ENCODE results near the gene BTBD9.

The BTBD9 gene

GRCh38 chr6:38159596-38159995, 480.1 kb downstream of the BTBD9 start:
- no peak overlapping the region for H2AK5ac ChIP-seq (ENCODE audit: low read length)
- H3K9ac ChIP-seq (ENCODE audit: low read length): no peak overlapping the region
- no peak overlapping the region for H2BK5ac ChIP-seq (ENCODE audit: low read length)
- no peak overlapping the region for H3K4me3 ChIP-seq (ENCODE audit: low read length)
- H3K79me2 ChIP-seq (ENCODE audit: control insufficient read depth, insufficient read depth, low read length): no peaks in the 10 kb centered on the region
- H3K27me3 ChIP-seq (ENCODE audit: insufficient read depth, low read length, poor library complexity): no peaks in the 10 kb centered on the region
- H3K27ac ChIP-seq (ENCODE audit: low read depth, low read length): no peak overlapping the region
- H4K8ac ChIP-seq (ENCODE audit: low read depth, low read length): no peak overlapping the region
- H3K18ac ChIP-seq (ENCODE audit: low read length): no peak overlapping the region
- DNase-seq: no peak
- no CpG with 5 or more reads among the region's 8 CpGs for WGBS (ENCODE audit: extremely low coverage, insufficient coverage, low lambda C conversion rate)
- H3K4me1 ChIP-seq (ENCODE audit: control insufficient read depth, low read depth, low read length): no peaks in the 10 kb centered on the region
- H3K4me2 ChIP-seq (ENCODE audit: low read length): no peak overlapping the region
- H3K4ac ChIP-seq (ENCODE audit: low read depth, low read length): no peak overlapping the region
- H3K79me1 ChIP-seq (ENCODE audit: low read length): no peaks in the 10 kb centered on the region
- H3K56ac ChIP-seq (ENCODE audit: low read length): no peak overlapping the region
- no peak overlapping the region for H4K5ac ChIP-seq (ENCODE audit: low read length)
- H3K23ac ChIP-seq (ENCODE audit: low read length): no peak overlapping the region
- no peak overlapping the region for H2BK15ac ChIP-seq (replicated peaks; ENCODE audit: low read depth)
- no peak overlapping the region for H2BK120ac ChIP-seq (ENCODE audit: low read depth, low read length)
- H3K36me3 ChIP-seq (ENCODE audit: control insufficient read depth, insufficient read depth, low read length): no peaks in the 10 kb centered on the region

- no peak overlapping the region for H3K56ac ChIP-seq (ENCODE audit: low read length)
- no peak overlapping the region for H2AK5ac ChIP-seq (ENCODE audit: low read length)
- no peak overlapping the region for H3K4me2 ChIP-seq (ENCODE audit: low read length)
- no peak overlapping the region for H4K8ac ChIP-seq (ENCODE audit: low read depth, low read length)
- no peak overlapping the region for H3K27ac ChIP-seq (ENCODE audit: low read depth, low read length)
- no peak overlapping the region for H2BK15ac ChIP-seq (replicated peaks; ENCODE audit: low read depth)
- H3K9ac ChIP-seq (ENCODE audit: low read length): no peak overlapping the region
- H2BK120ac ChIP-seq (ENCODE audit: low read depth, low read length): no peak overlapping the region
- no peak overlapping the region for H3K4me3 ChIP-seq (ENCODE audit: low read length)
- H3K4me1 ChIP-seq (ENCODE audit: control insufficient read depth, low read depth, low read length): no peaks in the 10 kb centered on the region
- no peak overlapping the region for H3K18ac ChIP-seq (ENCODE audit: low read length)
- no peaks in the 10 kb centered on the region for H3K27me3 ChIP-seq (ENCODE audit: insufficient read depth, low read length, poor library complexity)
- H3K79me2 ChIP-seq (ENCODE audit: control insufficient read depth, insufficient read depth, low read length): no peaks in the 10 kb centered on the region
- no peak overlapping the region for H3K4ac ChIP-seq (ENCODE audit: low read depth, low read length)
- H3K36me3 ChIP-seq (ENCODE audit: control insufficient read depth, insufficient read depth, low read length): no peaks in the 10 kb centered on the region
- H3K23ac ChIP-seq (ENCODE audit: low read length): no peak overlapping the region
- no peaks in the 10 kb centered on the region for H3K79me1 ChIP-seq (ENCODE audit: low read length)
- no CpG with 5 or more reads among the region's 14 CpGs for WGBS (ENCODE audit: extremely low coverage, insufficient coverage, low lambda C conversion rate)
- no peak overlapping the region for H2BK5ac ChIP-seq (ENCODE audit: low read length)
- H4K5ac ChIP-seq (ENCODE audit: low read length): no peak overlapping the region
- DNase-seq: no peak
Observed at GRCh38 chr6:38158762-38159350, 480.9 kb downstream of the BTBD9 start.

GRCh38 chr6:38157905-38158304, 481.8 kb downstream of the BTBD9 start:
- H3K27ac ChIP-seq (ENCODE audit: low read depth, low read length): no peak overlapping the region
- H3K56ac ChIP-seq (ENCODE audit: low read length): no peak overlapping the region
- no peak overlapping the region for H2BK120ac ChIP-seq (ENCODE audit: low read depth, low read length)
- DNase-seq: no peak
- H2AK5ac ChIP-seq (ENCODE audit: low read length): no peak overlapping the region
- H3K36me3 ChIP-seq (ENCODE audit: control insufficient read depth, insufficient read depth, low read length): no peaks in the 10 kb centered on the region
- H3K27me3 ChIP-seq (ENCODE audit: insufficient read depth, low read length, poor library complexity): no peaks in the 10 kb centered on the region
- H3K79me2 ChIP-seq (ENCODE audit: control insufficient read depth, insufficient read depth, low read length): no peaks in the 10 kb centered on the region
- no peak overlapping the region for H3K4me3 ChIP-seq (ENCODE audit: low read length)
- H3K4ac ChIP-seq (ENCODE audit: low read depth, low read length): no peak overlapping the region
- H3K23ac ChIP-seq (ENCODE audit: low read length): no peak overlapping the region
- WGBS (ENCODE audit: extremely low coverage, insufficient coverage, low lambda C conversion rate): no CpG with 5 or more reads among the region's 11 CpGs
- no peak overlapping the region for H2BK15ac ChIP-seq (replicated peaks; ENCODE audit: low read depth)
- H2BK5ac ChIP-seq (ENCODE audit: low read length): no peak overlapping the region
- H3K9ac ChIP-seq (ENCODE audit: low read length): no peak overlapping the region
- H3K79me1 ChIP-seq (ENCODE audit: low read length): no peaks in the 10 kb centered on the region
- H3K18ac ChIP-seq (ENCODE audit: low read length): no peak overlapping the region
- H3K4me1 ChIP-seq (ENCODE audit: control insufficient read depth, low read depth, low read length): no peaks in the 10 kb centered on the region
- no peak overlapping the region for H3K4me2 ChIP-seq (ENCODE audit: low read length)
- H4K5ac ChIP-seq (ENCODE audit: low read length): no peak overlapping the region
- H4K8ac ChIP-seq (ENCODE audit: low read depth, low read length): no peak overlapping the region

GRCh38 chr6:38156818-38157565, 482.7 kb downstream of the BTBD9 start:
- Histone ChIP-seq H3K36me3 (ENCODE audit: control insufficient read depth, insufficient read depth, low read length) (no peaks in the 10 kb centered on the region), H4K8ac (ENCODE audit: low read depth, low read length) (no peak overlapping the region), H3K4me1 (ENCODE audit: control insufficient read depth, low read depth, low read length) (no peaks in the 10 kb centered on the region), H3K4me2 (ENCODE audit: low read length) (no peak overlapping the region), H3K27ac (ENCODE audit: low read depth, low read length) (no peak overlapping the region), H2BK120ac (ENCODE audit: low read depth, low read length) (no peak overlapping the region), H3K79me2 (ENCODE audit: control insufficient read depth, insufficient read depth, low read length) (no peaks in the 10 kb centered on the region), H3K23ac (ENCODE audit: low read length) (no peak overlapping the region), H3K79me1 (ENCODE audit: low read length) (no peaks in the 10 kb centered on the region), H3K4ac (ENCODE audit: low read depth, low read length) (no peak overlapping the region), H2BK5ac (ENCODE audit: low read length) (no peak overlapping the region), H4K5ac (ENCODE audit: low read length) (no peak overlapping the region), H2AK5ac (ENCODE audit: low read length) (no peak overlapping the region), H3K9ac (ENCODE audit: low read length) (no peak overlapping the region), H3K18ac (ENCODE audit: low read length) (no peak overlapping the region), H3K27me3 (ENCODE audit: insufficient read depth, low read length, poor library complexity) (no peaks in the 10 kb centered on the region), H3K4me3 (ENCODE audit: low read length) (no peak overlapping the region), H3K56ac (ENCODE audit: low read length) (no peak overlapping the region), H2BK15ac (replicated peaks; ENCODE audit: low read depth) (no peak overlapping the region)
- no peak for DNase-seq
- WGBS (ENCODE audit: extremely low coverage, insufficient coverage, low lambda C conversion rate): no CpG with 5 or more reads among the region's 10 CpGs

GRCh38 chr6:38155621-38156204, 484.0 kb downstream of the BTBD9 start:
- Histone ChIP-seq H3K36me3 (ENCODE audit: control insufficient read depth, insufficient read depth, low read length) (no peaks in the 10 kb centered on the region), H2BK120ac (ENCODE audit: low read depth, low read length) (no peak overlapping the region), H2BK15ac (replicated peaks; ENCODE audit: low read depth) (no peak overlapping the region), H3K23ac (ENCODE audit: low read length) (no peak overlapping the region), H3K4ac (ENCODE audit: low read depth, low read length) (no peak overlapping the region), H4K5ac (ENCODE audit: low read length) (no peak overlapping the region), H3K4me3 (ENCODE audit: low read length) (no peak overlapping the region), H3K27me3 (ENCODE audit: insufficient read depth, low read length, poor library complexity) (no peaks in the 10 kb centered on the region), H3K4me2 (ENCODE audit: low read length) (no peak overlapping the region), H3K79me1 (ENCODE audit: low read length) (peaks cover under 1% of the 10 kb centered on the region), H3K56ac (ENCODE audit: low read length) (no peak overlapping the region), H2AK5ac (ENCODE audit: low read length) (no peak overlapping the region), H2BK5ac (ENCODE audit: low read length) (no peak overlapping the region), H3K9ac (ENCODE audit: low read length) (no peak overlapping the region), H3K4me1 (ENCODE audit: control insufficient read depth, low read depth, low read length) (no peaks in the 10 kb centered on the region), H3K18ac (ENCODE audit: low read length) (no peak overlapping the region), H4K8ac (ENCODE audit: low read depth, low read length) (no peak overlapping the region), H3K27ac (ENCODE audit: low read depth, low read length) (no peak overlapping the region), H3K79me2 (ENCODE audit: control insufficient read depth, insufficient read depth, low read length) (no peaks in the 10 kb centered on the region)
- no peak for DNase-seq
- no CpG with 5 or more reads among the region's 6 CpGs for WGBS (ENCODE audit: extremely low coverage, insufficient coverage, low lambda C conversion rate)
